ENCODE results near the gene EXT2. TPM values are rescaled to one million over a fixed set of nuclear protein-coding genes. Genes with fewer than 3 reads are reported as not detected.

The EXT2 gene
- total RNA-seq, 1 experiment from 2014 or later = 39.1 TPM

DNA sequence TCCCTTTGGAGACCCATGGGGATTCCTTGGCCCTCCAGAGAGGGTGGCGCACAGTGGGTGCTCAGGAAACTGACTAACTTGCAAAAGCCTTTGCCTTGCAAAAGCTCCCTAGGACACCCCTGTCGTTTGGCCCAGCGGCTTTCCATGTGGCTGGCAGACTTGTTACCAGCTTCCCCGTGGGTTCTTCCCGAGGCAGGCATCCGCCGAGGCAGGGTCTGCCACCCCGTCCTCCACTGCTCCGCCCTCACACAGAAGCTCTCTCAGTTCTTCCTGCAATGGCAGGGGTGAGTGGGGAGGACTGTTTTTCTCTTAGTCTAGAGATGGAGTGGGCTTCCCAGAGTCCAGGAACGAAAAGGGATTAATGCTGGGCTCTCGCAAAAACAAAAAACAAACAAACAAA, 191.4 kb downstream of the EXT2 start:
- H3K27ac Mint-ChIP-seq = no peak overlapping the region

More for the DNA sequence above, 191.4 kb downstream of the EXT2 start:
- H3K4me1 Mint-ChIP-seq = peaks cover 5% of the 10 kb centered on the region; the same call in 1 of the 2 replicates
- no peak for DNase-seq (ENCODE audit: low spot score)
- H3K36me3 Mint-ChIP-seq = no peaks in the 10 kb centered on the region
- POLR2A ChIA-PET = no interaction called here
- no peaks in the 10 kb centered on the region for H3K9me3 Mint-ChIP-seq
- no peaks in the 10 kb centered on the region for H3K27me3 Mint-ChIP-seq (ENCODE audit: low read depth)
- TF ChIP-seq CTCF (IDR thresholded peaks at IDR 0.05) (no peak), ZNF512 (CRISPR knock-in tag; IDR thresholded peaks at IDR 0.05; ENCODE audit: borderline replicate concordance) (no peak), CDX4 (CRISPR knock-in tag; IDR thresholded peaks at IDR 0.05; ENCODE audit: borderline replicate concordance) (no peak), ZNF263 (CRISPR knock-in tag; IDR thresholded peaks at IDR 0.05; ENCODE audit: low read depth) (no peak), PREB (CRISPR knock-in tag; IDR thresholded peaks at IDR 0.05; ENCODE audit: borderline replicate concordance) (no peak), EMX1 (CRISPR knock-in tag; IDR thresholded peaks at IDR 0.05) (no peak), ZNF396 (CRISPR knock-in tag; IDR thresholded peaks at IDR 0.05; ENCODE audit: borderline replicate concordance) (no peak), ZNF232 (CRISPR knock-in tag; IDR thresholded peaks at IDR 0.05) (no peak), GABPB1 (CRISPR knock-in tag; IDR thresholded peaks at IDR 0.05) (no peak)
- TF ChIP-seq, protein P1, sequence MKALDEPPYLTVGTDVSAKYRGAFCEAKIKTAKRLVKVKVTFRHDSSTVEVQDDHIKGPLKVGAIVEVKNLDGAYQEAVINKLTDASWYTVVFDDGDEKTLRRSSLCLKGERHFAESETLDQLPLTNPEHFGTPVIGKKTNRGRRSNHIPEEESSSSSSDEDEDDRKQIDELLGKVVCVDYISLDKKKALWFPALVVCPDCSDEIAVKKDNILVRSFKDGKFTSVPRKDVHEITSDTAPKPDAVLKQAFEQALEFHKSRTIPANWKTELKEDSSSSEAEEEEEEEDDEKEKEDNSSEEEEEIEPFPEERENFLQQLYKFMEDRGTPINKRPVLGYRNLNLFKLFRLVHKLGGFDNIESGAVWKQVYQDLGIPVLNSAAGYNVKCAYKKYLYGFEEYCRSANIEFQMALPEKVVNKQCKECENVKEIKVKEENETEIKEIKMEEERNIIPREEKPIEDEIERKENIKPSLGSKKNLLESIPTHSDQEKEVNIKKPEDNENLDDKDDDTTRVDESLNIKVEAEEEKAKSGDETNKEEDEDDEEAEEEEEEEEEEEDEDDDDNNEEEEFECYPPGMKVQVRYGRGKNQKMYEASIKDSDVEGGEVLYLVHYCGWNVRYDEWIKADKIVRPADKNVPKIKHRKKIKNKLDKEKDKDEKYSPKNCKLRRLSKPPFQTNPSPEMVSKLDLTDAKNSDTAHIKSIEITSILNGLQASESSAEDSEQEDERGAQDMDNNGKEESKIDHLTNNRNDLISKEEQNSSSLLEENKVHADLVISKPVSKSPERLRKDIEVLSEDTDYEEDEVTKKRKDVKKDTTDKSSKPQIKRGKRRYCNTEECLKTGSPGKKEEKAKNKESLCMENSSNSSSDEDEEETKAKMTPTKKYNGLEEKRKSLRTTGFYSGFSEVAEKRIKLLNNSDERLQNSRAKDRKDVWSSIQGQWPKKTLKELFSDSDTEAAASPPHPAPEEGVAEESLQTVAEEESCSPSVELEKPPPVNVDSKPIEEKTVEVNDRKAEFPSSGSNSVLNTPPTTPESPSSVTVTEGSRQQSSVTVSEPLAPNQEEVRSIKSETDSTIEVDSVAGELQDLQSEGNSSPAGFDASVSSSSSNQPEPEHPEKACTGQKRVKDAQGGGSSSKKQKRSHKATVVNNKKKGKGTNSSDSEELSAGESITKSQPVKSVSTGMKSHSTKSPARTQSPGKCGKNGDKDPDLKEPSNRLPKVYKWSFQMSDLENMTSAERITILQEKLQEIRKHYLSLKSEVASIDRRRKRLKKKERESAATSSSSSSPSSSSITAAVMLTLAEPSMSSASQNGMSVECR (CRISPR knock-in tag; IDR thresholded peaks at IDR 0.05; ENCODE audit: borderline replicate concordance) = no peak
- ATAC-seq = no peak
- CTCF ChIA-PET = interaction anchor here (0.6 to 2.1 kb wide), 23 partner anchors 11 to 330 kb away, joined by 3 to 28 read pairs (median 5); partner anchors contain the start of gene EXT2
- no peak overlapping the region for H3K4me3 Mint-ChIP-seq

Measured in WTC11 (cell line).